Omental fat pad (tissue), 4 donors: ENCODE results near the gene DCAF17. TPM values are rescaled to one million over a fixed set of nuclear protein-coding genes. Genes with fewer than 3 reads are reported as not detected.

Experiments used
- ATAC-seq: fragments of 150-250 bp; one replicate; pipeline ENCODE4 v1.9.1; 2016; ENCODE audit warnings: mild to moderate bottlenecking, moderate library complexity; ENCODE audit not compliant: low FRiP score
- DNase-seq: peaks from one replicate; pipeline ENCODE4 v3.0.0-alpha.2; 2019; ENCODE audit warnings: low spot score
- total RNA-seq, 4 donors: library from RNA; depleted of rRNA; stranded (reverse); fragments of >200 nt; gene quantifications; one replicate each; pipeline ENCODE4 v1.1.0, GENCODE V29; 2016
- TF ChIP-seq, protein P1 (sequence below), 3 donors: fragments of 450-650 bp; IDR thresholded peaks; one replicate each; pipeline ENCODE4 v1.5.1; 2016 to 2017; ENCODE audit warnings: antibody characterized with exemption in 3 of 3, mild to moderate bottlenecking in 3 of 3, moderate library complexity in 2 of 3

DCAF17 gene
- total RNA-seq, 4 donors from 2014 or later = 9.9 to 25.7 (median 15.1) TPM

DNA sequence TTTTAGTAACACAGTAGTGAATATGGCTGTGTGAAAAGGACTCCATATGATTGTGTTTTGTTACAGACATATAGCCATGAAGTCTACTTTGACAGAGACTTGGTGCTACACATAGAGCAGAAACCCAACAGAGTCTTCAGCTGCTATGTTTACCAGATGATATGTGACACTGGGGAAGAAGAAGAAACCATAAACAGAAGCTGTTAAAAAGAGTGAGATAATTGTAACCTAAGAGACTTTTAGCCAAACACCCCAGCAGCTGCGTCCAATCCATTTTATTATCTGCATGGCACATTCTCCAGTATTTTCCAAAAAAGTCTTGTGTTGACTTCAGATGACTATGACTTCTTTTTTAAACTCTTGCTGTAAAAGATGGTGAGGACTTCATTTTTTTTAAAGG lies 46.9 kb downstream of the DCAF17 start:
- TF ChIP-seq, protein P1, sequence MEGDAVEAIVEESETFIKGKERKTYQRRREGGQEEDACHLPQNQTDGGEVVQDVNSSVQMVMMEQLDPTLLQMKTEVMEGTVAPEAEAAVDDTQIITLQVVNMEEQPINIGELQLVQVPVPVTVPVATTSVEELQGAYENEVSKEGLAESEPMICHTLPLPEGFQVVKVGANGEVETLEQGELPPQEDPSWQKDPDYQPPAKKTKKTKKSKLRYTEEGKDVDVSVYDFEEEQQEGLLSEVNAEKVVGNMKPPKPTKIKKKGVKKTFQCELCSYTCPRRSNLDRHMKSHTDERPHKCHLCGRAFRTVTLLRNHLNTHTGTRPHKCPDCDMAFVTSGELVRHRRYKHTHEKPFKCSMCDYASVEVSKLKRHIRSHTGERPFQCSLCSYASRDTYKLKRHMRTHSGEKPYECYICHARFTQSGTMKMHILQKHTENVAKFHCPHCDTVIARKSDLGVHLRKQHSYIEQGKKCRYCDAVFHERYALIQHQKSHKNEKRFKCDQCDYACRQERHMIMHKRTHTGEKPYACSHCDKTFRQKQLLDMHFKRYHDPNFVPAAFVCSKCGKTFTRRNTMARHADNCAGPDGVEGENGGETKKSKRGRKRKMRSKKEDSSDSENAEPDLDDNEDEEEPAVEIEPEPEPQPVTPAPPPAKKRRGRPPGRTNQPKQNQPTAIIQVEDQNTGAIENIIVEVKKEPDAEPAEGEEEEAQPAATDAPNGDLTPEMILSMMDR (IDR thresholded peaks at IDR 0.05) = no peak
- ATAC-seq = no peak
- DNase-seq = no peak

GRCh38 chr2:171482308-171482707 lies 48.3 kb downstream of the DCAF17 start:
- DNase-seq = no peak
- TF ChIP-seq, protein P1 (IDR thresholded peaks at IDR 0.05) = no peak
- no peak for ATAC-seq

- TF ChIP-seq, protein P1 (IDR thresholded peaks at IDR 0.05) = no peak
Observed at GRCh38 chr2:171482877-171483276, 48.9 kb downstream of the DCAF17 start.

DNA sequence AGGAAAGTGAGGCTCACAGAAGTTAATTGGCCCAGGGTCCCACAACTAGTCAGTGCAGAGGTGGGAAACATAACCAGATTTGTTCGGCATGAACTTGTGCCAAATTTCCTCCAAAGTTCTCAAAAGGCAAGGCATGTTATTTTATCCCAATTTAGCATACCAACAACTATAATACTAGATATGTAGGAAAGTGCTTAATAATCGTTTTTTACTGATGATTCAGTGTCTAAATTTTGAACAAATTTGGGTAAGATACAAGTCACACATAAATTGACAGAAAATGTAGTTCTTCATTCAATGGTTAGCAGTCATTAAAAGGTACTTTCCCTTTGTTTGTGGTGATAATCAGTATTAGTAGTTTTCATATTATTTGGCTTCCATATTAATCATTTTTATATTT lies 49.8 kb downstream of the DCAF17 start:
- DNase-seq (no peak), ATAC-seq (no peak)
- TF ChIP-seq, protein P1 (IDR thresholded peaks at IDR 0.05) = no peak

More at GRCh38 chr2:171482877-171483276, 48.9 kb downstream of the DCAF17 start:
- DNase-seq (no peak), ATAC-seq (no peak)

DNA sequence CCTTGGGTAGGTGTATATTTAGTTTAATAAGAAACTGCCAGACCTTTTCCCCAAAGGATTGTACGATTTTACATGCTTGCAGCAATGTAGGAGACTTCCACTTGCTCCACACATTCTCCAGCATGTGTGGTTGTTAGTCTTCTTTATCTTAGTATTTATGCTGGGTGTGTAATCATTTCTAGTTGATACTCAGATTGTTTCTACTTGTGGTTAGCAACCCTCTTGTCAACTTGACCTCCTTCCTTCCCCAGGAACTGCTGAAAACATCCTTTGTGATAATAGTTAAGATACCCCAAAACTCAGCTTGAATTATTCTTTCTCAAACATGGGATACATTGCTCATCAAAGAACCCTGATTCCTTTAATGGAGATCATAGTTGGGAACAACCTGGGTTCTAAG lies 51.1 kb downstream of the DCAF17 start:
- DNase-seq = no peak
- ATAC-seq = no peak
- TF ChIP-seq, protein P1 (IDR thresholded peaks at IDR 0.05) = no peak

DNA sequence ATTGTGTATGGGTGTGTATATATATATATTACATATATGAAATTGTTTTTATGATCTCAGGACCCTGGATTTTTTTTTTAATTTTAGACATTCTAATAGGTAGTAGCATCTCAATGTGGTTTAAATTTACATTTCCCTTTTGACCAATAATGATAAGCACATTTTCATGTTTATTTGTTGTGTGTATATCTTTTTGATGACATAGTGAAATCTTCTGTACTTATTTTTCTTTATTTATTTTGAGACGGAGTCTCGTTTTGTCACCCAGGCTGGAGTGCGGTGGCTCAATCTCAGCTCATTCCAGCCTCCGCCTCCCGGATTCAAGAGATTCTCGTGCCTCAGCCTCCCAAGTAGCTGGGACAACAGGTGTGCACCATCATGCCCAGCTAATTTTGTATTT lies 53.2 kb downstream of the DCAF17 start:
- no peak for ATAC-seq
- TF ChIP-seq, protein P1 (IDR thresholded peaks at IDR 0.05) = no peak
- DNase-seq = no peak

DNA sequence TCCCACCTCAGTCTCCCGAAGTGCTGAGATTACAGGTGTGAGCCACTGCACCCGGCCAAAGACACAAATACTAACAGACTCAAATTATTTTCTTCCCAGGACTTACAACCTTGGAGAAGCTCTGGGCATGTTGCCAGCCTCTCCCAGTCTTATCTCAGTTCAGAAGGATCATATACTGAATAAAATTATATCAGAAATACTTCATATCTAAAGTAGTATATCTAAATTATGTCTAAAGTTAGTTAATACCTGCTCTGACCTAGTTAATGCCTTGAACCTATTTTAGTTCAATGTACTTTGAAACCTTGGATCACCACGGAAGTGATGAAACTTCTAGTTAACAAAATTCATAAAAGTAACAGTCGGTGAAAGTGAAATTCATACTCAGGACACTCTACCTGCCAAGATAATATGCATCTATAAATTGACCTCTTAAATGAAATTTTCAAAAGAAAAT lies 53.8 kb downstream of the DCAF17 start:
- no peak for ATAC-seq
- no peak for DNase-seq
- TF ChIP-seq, protein P1 (IDR thresholded peaks at IDR 0.05) = no peak
